Upper lobe of right lung (tissue), 1 donor: Measurements from ENCODE around the gene ARHGAP31. TPM values are rescaled to one million over a fixed set of nuclear protein-coding genes. Genes with fewer than 3 reads are reported as not detected.
A peak's percentile ranks its signal among the peaks of the same experiment; 100 is the strongest.

ENCODE experiments used
- ATAC-seq: fragments of 200-7000 bp; cut with Tn5 transposase; one replicate; pipeline ENCODE4 v1.9.1; 2020; ENCODE audit warnings: mild to moderate bottlenecking, moderate library complexity
- DNase-seq: peaks from one replicate; pipeline ENCODE4 v3.0.0-alpha.2; 2020
- H3K27ac ChIP-seq: fragments of 200-600 bp; one replicate; pipeline ENCODE4 v1.8.0; 2022
- H3K27me3 ChIP-seq: fragments of 200-600 bp; one replicate; pipeline ENCODE4 v1.8.0; 2022; ENCODE audit warnings: mild to moderate bottlenecking
- H3K36me3 ChIP-seq: fragments of 200-600 bp; one replicate; pipeline ENCODE4 v1.8.0; 2022
- H3K4me1 ChIP-seq: fragments of 200-600 bp; one replicate; pipeline ENCODE4 v1.8.0; 2022
- H3K4me3 ChIP-seq: fragments of 200-600 bp; one replicate; pipeline ENCODE4 v1.8.0; 2022; ENCODE audit warnings: mild to moderate bottlenecking
- H3K9me3 ChIP-seq: fragments of 200-600 bp; one replicate; pipeline ENCODE4 v1.8.0; 2022
- intact Hi-C: fragments of 100-400 bp; cut with DNase I; formaldehyde crosslinking; loops from one replicate; pipeline ENCODE4 v1.11.0; 2022
- total RNA-seq: library from RNA; stranded (reverse); fragmentation: NEBNext Ultra II Directional; extraction: Animal tissue kit (Norgen Biotek cat#: 25700); gene quantifications from one replicate; pipeline ENCODE4 v1.2.1, GENCODE V29; 2021
- TF ChIP-seq, protein P1 (sequence below): fragments of 200-600 bp; IDR thresholded peaks from one replicate; pipeline ENCODE4 v1.8.0; 2022; ENCODE audit warnings: antibody characterized with exemption
- donor health status: DM: no; HTN: yes; CAD: no; lungs with severe emphysema.

ARHGAP31 gene
- total RNA-seq, 1 donor from 2014 or later, result 117 TPM

DNA sequence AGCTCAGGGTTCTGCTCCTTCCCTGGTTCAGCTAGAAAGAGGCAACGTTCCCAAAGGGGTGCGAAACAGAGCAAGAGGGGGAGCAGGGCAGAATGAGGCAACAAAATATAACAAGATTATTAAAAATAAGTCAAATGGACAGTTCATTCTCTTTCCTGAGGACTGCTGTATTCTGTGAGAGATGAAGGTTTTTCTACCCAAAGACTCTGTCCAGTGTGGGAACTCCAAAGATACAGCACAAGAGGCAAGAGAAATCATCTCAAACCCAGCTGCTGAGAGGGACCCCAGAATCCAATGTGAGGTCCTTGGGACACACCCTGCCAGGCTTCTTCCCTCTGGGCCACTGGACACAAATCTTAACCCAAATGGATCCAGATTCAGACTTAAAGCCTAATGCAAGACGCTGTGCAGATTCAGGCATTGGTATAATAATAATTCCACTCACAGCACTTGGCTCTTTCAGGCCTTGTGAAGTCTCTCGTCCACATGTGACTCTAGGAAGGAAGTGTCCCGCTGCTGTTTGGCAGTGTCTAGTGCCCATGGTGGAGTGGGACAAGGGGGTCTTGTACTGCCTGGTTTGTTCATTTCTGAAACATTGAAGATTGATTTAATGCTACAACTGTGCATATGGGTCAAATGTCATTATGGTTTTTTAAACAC lies 14.5 kb upstream of the ARHGAP31 start:
- Histone ChIP-seq H3K27ac (peak overlapping the region; percentile 73), H3K4me3 (no peak overlapping the region), H3K36me3 (no peaks in the 10 kb centered on the region), H3K4me1 (peaks cover 19% of the 10 kb centered on the region), H3K9me3 (no peaks in the 10 kb centered on the region), H3K27me3 (no peaks in the 10 kb centered on the region)
- no peak for DNase-seq
- TF ChIP-seq, protein P1, sequence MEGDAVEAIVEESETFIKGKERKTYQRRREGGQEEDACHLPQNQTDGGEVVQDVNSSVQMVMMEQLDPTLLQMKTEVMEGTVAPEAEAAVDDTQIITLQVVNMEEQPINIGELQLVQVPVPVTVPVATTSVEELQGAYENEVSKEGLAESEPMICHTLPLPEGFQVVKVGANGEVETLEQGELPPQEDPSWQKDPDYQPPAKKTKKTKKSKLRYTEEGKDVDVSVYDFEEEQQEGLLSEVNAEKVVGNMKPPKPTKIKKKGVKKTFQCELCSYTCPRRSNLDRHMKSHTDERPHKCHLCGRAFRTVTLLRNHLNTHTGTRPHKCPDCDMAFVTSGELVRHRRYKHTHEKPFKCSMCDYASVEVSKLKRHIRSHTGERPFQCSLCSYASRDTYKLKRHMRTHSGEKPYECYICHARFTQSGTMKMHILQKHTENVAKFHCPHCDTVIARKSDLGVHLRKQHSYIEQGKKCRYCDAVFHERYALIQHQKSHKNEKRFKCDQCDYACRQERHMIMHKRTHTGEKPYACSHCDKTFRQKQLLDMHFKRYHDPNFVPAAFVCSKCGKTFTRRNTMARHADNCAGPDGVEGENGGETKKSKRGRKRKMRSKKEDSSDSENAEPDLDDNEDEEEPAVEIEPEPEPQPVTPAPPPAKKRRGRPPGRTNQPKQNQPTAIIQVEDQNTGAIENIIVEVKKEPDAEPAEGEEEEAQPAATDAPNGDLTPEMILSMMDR, result no peak
- ATAC-seq, result no peak
- intact Hi-C loops, result no loop called here

DNA sequence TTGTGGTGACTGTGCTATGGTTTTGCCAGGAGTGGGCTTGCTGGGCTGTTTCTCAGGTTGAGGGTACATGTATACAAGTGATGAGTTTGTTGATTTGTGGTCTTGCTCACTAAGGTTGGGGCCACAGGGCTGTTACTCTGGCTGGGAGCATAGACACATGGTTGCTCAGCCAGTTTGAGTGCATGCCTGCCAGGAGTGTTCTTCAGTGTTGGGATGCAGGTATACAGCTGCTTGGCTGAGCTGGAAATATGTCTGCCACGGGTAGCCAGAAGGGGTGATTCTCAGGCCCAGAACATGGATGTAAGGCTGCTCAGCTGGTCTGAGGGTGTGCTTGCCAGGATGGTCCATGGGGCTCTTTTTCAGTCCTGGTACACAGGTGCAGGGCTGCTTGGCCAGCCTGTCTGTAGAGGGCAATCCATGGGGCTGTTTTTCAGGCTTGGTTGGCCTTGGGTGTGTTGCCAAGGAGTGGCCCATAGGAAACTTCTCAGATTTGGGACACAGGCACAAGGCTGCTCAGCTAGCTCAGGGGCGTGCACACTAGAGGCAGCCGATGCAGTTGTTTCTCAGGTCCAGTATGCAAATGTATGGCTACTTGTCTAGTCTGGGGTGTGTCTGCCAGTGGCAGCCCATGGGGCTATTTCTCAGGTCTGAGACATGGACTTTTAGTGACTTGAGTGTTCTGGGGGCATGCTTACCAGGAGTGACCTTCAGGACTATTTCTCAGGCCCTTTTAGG lies 5.3 kb upstream of the ARHGAP31 start:
- H3K27ac ChIP-seq, result no peak overlapping the region
- H3K4me1 ChIP-seq, result peaks cover 17% of the 10 kb centered on the region
- ATAC-seq (no peak), DNase-seq (no peak)
- intact Hi-C loops, result no loop called here
- no peaks in the 10 kb centered on the region for H3K27me3 ChIP-seq
- TF ChIP-seq, protein P1, result no peak
- H3K36me3 ChIP-seq, result no peaks in the 10 kb centered on the region
- peaks cover 10% of the 10 kb centered on the region for H3K9me3 ChIP-seq
- no peak overlapping the region for H3K4me3 ChIP-seq

DNA sequence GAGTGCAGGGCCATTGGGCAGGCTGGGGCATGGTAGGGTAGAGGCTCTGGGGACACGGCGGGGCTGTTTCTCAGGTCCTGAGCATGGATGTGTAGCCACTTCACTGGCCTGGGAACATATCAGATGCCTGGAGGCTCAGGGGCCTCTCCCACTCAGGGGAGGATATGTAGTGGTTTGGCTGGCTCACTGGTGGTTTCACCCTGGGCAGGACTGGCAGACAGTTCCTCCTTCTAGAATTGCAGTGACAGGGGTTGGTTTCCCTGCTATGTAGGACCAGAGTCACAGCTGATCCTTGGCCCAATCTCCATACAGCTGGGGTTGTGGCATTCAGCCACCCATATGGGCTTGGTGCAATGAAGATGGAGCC lies 4.8 kb upstream of the ARHGAP31 start:
- intact Hi-C loops, result no loop called here
- Histone ChIP-seq H3K4me3 (no peak overlapping the region), H3K27ac (no peak overlapping the region), H3K9me3 (peaks cover 10% of the 10 kb centered on the region), H3K27me3 (no peaks in the 10 kb centered on the region), H3K4me1 (peaks cover 17% of the 10 kb centered on the region), H3K36me3 (no peaks in the 10 kb centered on the region)
- ATAC-seq (peak; percentile 65), DNase-seq (no peak)
- TF ChIP-seq, protein P1, result no peak

DNA sequence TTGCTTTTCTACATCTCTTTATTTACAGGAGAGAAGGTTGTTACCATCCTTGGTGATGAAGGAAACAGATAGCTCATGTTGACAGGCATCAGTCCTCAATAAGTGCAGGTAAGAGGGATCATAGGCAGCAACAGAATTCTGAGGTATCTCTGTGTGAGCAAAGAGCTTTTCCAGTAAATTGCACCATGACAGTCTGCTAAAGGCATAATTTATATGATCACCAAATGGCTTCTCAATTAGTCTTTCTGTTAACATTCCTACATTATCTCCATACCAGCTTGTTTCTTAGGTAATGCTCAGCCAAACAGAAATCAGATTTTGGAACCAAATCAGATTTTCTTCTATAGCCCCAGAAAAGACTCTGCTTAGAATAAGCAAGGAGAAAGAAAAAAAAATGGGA lies 3.6 kb upstream of the ARHGAP31 start:
- DNase-seq (no peak), ATAC-seq (no peak)
- TF ChIP-seq, protein P1, result no peak
- H3K9me3 ChIP-seq, result peaks cover 10% of the 10 kb centered on the region
- intact Hi-C loops, result no loop called here
- no peaks in the 10 kb centered on the region for H3K27me3 ChIP-seq
- peaks cover 17% of the 10 kb centered on the region for H3K4me1 ChIP-seq
- H3K4me3 ChIP-seq, result no peak overlapping the region
- no peak overlapping the region for H3K27ac ChIP-seq
- H3K36me3 ChIP-seq, result no peaks in the 10 kb centered on the region

DNA sequence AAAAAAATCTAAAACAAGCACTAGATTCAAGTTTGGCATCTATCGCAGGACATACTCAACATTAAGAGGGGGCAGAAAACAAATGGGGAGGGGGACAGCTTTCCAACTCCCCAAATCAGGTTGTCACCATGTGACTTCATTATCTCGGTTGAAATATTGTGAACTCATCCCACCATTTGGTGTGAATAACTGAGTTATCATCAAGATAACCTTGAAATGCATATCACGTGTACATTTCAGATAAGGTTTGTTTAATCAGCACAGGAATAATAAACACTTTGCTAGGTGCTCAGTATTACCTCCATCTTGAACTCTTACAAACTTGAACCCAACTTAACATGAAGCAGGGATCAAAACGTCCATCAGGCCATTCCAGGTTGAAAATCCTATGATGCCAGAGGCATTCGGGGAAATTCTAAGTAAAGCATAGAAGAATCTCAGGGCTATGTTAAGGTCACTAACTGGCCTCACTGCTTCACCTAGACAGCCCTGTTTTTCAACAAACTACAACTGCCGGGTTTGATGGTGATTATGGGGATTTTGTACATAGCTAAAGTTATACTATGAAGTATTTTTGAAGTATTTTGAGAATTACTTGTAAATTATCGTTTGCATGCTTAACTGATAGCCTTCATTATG lies 3.0 kb upstream of the ARHGAP31 start:
- Histone ChIP-seq H3K9me3 (peaks cover 10% of the 10 kb centered on the region), H3K4me3 (no peak overlapping the region), H3K4me1 (peaks cover 17% of the 10 kb centered on the region), H3K36me3 (no peaks in the 10 kb centered on the region), H3K27me3 (no peaks in the 10 kb centered on the region), H3K27ac (no peak overlapping the region)
- TF ChIP-seq, protein P1, result no peak
- no peak for ATAC-seq
- no peak for DNase-seq
- intact Hi-C loops, result no loop called here
